ENCODE measurements around the gene TSPAN2.

GRCh38 chr1:115046751-115047150, 42.6 kb downstream of the TSPAN2 start:
- no peak for TF ChIP-seq CTCF (IDR thresholded peaks at IDR 0.05)
- no peak for TF ChIP-seq POLR2A (IDR thresholded peaks at IDR 0.05)
